Uterus (tissue), 4 donors: Measurements from ENCODE around the gene GBE1. TPM values are rescaled to one million over a fixed set of nuclear protein-coding genes. Genes with fewer than 3 reads are reported as not detected.
"Not testable (repeated sequence)": the region's sequence is repeated elsewhere in the genome, so short reads cannot be mapped to it uniquely, and the experiment has no call there.

ENCODE experiments used
- DNase-seq, 2 donors: peaks; one replicate each; pipeline ENCODE4 v3.0.0-alpha.2; 2019 to 2020
- H3K27ac ChIP-seq, 2 donors: fragments of 200-600 bp; sonication (generic); 1 replicate in 1 of 2; 2 replicates in 1 of 2; pipeline ENCODE4 v1.5.1; 2016 to 2018
- H3K27me3 ChIP-seq, 2 donors: fragments of 200-600 bp; sonication (generic); one replicate each; pipeline ENCODE4 v1.5.1; 2018 to 2019; ENCODE audit warnings: control low read depth in 1 of 2
- H3K36me3 ChIP-seq, 2 donors: fragments of 200-600 bp; sonication (generic); one replicate each; pipeline ENCODE4 v1.5.1; 2019; ENCODE audit warnings: control low read depth in 1 of 2
- H3K4me1 ChIP-seq, 2 donors: fragments of 200-600 bp; sonication (generic); one replicate each; pipeline ENCODE4 v1.5.1; 2018 to 2019; ENCODE audit warnings: control low read depth in 1 of 2
- H3K4me3 ChIP-seq, 2 donors: fragments of 200-600 bp; sonication (generic); 1 replicate in 1 of 2; 2 replicates in 1 of 2; pipeline ENCODE4 v1.5.1; 2018 to 2019; ENCODE audit warnings: mild to moderate bottlenecking in 1 of 2
- H3K9me3 ChIP-seq, 2 donors: fragments of 200-600 bp; sonication (generic); one replicate each; pipeline ENCODE4 v1.5.1; 2019; ENCODE audit warnings: control low read depth in 1 of 2
- CTCF ChIP-seq, 4 experiments: fragments of 200-600 bp in 2 of 4; fragments of 450-650 bp in 2 of 4; sonication (generic) in 2 of 4; IDR thresholded peaks; one replicate each; pipeline ENCODE4 v1.5.1; 2016 to 2019; ENCODE audit warnings: antibody characterized with exemption in 4 of 4, mild to moderate bottlenecking in 2 of 4, moderate library complexity in 1 of 4
- POLR2A ChIP-seq, 2 donors: fragments of 450-650 bp; IDR thresholded peaks; one replicate each; pipeline ENCODE4 v1.6.1; 2016; ENCODE audit warnings: antibody characterized with exemption in 2 of 2, mild to moderate bottlenecking in 1 of 2, moderate library complexity in 1 of 2
- intact Hi-C: fragments of 100-400 bp; cut with DNase I; formaldehyde crosslinking; loops from one replicate; pipeline ENCODE4 v1.15.1; 2023; ENCODE audit warnings: low total_unique reads
- total RNA-seq, 4 donors: library from RNA; depleted of rRNA in 3 of 4; stranded (reverse); fragments of >200 nt in 3 of 4; gene quantifications; one replicate each; pipeline versions ENCODE4 v1.1.0 to v1.2.4, GENCODE V29; 2014 to 2023
- donor health status: DM: yes; HTN: yes; CAD: no.

GBE1 gene
- total RNA-seq, 4 donors from 2014 or later: 9.2 to 33.8 (median 24.9) TPM

- H3K9me3 ChIP-seq: no peaks in the 10 kb centered on the region
- no peak overlapping the region for H3K4me3 ChIP-seq
- intact Hi-C loops: no loop called here
- no peak overlapping the region for H3K27ac ChIP-seq
- H3K36me3 ChIP-seq: no peaks in the 10 kb centered on the region
- TF ChIP-seq CTCF (IDR thresholded peaks at IDR 0.05): no peak
- no peak for TF ChIP-seq POLR2A (IDR thresholded peaks at IDR 0.05)
- no peak for DNase-seq
- H3K27me3 ChIP-seq: no peaks in the 10 kb centered on the region
- no peaks in the 10 kb centered on the region for H3K4me1 ChIP-seq
Observed at GRCh38 chr3:81776643-81777042, 15.2 kb upstream of the GBE1 start.

- H3K9me3 ChIP-seq: no peaks in the 10 kb centered on the region
- intact Hi-C loops: no loop called here
- TF ChIP-seq CTCF (IDR thresholded peaks at IDR 0.05) (no peak), POLR2A (IDR thresholded peaks at IDR 0.05) (no peak)
- no peak overlapping the region for H3K4me3 ChIP-seq
- H3K36me3 ChIP-seq: no peaks in the 10 kb centered on the region
- H3K4me1 ChIP-seq: no peaks in the 10 kb centered on the region
- H3K27ac ChIP-seq: no peak overlapping the region
- no peaks in the 10 kb centered on the region for H3K27me3 ChIP-seq
- DNase-seq: no peak
Observed at GRCh38 chr3:81770710-81771109, 9.3 kb upstream of the GBE1 start.

- no peaks in the 10 kb centered on the region for H3K9me3 ChIP-seq
- DNase-seq: no peak
- TF ChIP-seq POLR2A (IDR thresholded peaks at IDR 0.05) (no peak), CTCF (IDR thresholded peaks at IDR 0.05) (no peak)
- no peaks in the 10 kb centered on the region for H3K27me3 ChIP-seq
- no peaks in the 10 kb centered on the region for H3K36me3 ChIP-seq
- H3K4me1 ChIP-seq: no peaks in the 10 kb centered on the region
- intact Hi-C loops: no loop called here
- H3K27ac ChIP-seq: no peak overlapping the region
- H3K4me3 ChIP-seq: no peak overlapping the region
Observed at GRCh38 chr3:81769299-81769698, 7.9 kb upstream of the GBE1 start.

- H3K27me3 ChIP-seq, DNase-seq, intact Hi-C loops: not testable (repeated sequence)
Observed at GRCh38 chr3:81767250-81767859, 5.9 kb upstream of the GBE1 start.

GRCh38 chr3:81765400-81765799 is 4.0 kb upstream of the GBE1 start:
- Histone ChIP-seq H3K27me3 (no peaks in the 10 kb centered on the region), H3K27ac (no peak overlapping the region), H3K4me3 (no peak overlapping the region), H3K9me3 (no peaks in the 10 kb centered on the region), H3K4me1 (no peaks in the 10 kb centered on the region), H3K36me3 (no peaks in the 10 kb centered on the region)
- no peak for TF ChIP-seq CTCF (IDR thresholded peaks at IDR 0.05)
- TF ChIP-seq POLR2A (IDR thresholded peaks at IDR 0.05): no peak
- intact Hi-C loops: no loop called here
- no peak for DNase-seq

More at GRCh38 chr3:81767250-81767859, 5.9 kb upstream of the GBE1 start:
- not testable (repeated sequence) for H3K4me3 ChIP-seq, H3K27ac ChIP-seq, H3K4me1 ChIP-seq, H3K9me3 ChIP-seq, H3K36me3 ChIP-seq

DNA sequence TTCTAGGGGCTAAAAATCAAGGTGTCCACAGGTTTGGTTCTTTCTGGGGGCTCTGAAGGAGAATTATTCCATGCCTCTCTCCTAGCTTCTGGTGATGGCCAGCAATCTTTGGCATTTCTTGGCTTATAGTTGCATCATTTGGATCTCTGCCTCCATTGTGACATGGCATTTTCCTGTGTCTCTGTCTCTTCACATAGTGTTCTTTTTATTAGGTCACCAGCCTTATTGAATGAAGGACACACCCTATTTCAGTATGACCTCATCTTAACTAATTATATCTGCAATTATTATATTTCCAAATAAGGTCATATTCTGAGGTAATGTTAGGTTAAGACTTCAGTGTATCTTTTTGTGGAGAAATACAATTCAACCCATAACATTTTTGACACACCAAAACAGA is 3.2 kb upstream of the GBE1 start:
- DNase-seq: no peak
- no peaks in the 10 kb centered on the region for H3K27me3 ChIP-seq
- intact Hi-C loops: no loop called here
- H3K27ac ChIP-seq: no peak overlapping the region
- no peak overlapping the region for H3K4me3 ChIP-seq
- TF ChIP-seq POLR2A (IDR thresholded peaks at IDR 0.05): no peak
- no peak for TF ChIP-seq CTCF (IDR thresholded peaks at IDR 0.05)
- no peaks in the 10 kb centered on the region for H3K9me3 ChIP-seq
- H3K4me1 ChIP-seq: no peaks in the 10 kb centered on the region
- H3K36me3 ChIP-seq: no peaks in the 10 kb centered on the region
